Caco-2 (cell line): ENCODE results near the gene ATXN7. TPM values are rescaled to one million over a fixed set of nuclear protein-coding genes. Genes with fewer than 3 reads are reported as not detected.

ENCODE experiments used
- BruUV-seq: library from RNA; stranded (reverse); fragments of 400-500 nt; replicated peaks from 2 replicates; lab custom pipeline; 2021; lab: Mats Ljungman, UMichigan
- CTCF ChIA-PET: fragments of 300-600 bp; sonication (Branson Sonifier 250); formaldehyde crosslinking; loops from one replicate; lab custom pipeline; 2022; ENCODE audit warnings: antibody characterized with exemption; lab: Charles Lee
- POLR2A ChIA-PET: fragments of 300-600 bp; sonication (Branson Sonifier 250); formaldehyde crosslinking; loops from one replicate; lab custom pipeline; 2022; ENCODE audit warnings: antibody characterized with exemption; lab: Charles Lee
- DNase-seq, 2 experiments: peaks; one replicate each; pipeline versions ENCODE4 v3.0.0 to v3.0.0-alpha.2; 2020 to 2022
- H3K27me3 ChIP-seq: replicated peaks from 2 replicates; pipeline ENCODE4 v1.6.0; 2011; ENCODE audit warnings: low read length; ENCODE audit not compliant: control insufficient read depth, insufficient read depth
- H3K36me3 ChIP-seq: 2 replicates; pipeline ENCODE4 v1.5.1; 2011; ENCODE audit warnings: low read length; ENCODE audit not compliant: control insufficient read depth, insufficient read depth
- H3K4me1 ChIP-seq: fragments of 250-450 bp; sonication (Bioruptor Pico); 2 replicates; pipeline ENCODE4 v1.5.1; 2020; ENCODE audit warnings: mild to moderate bottlenecking
- H3K4me3 ChIP-seq: 2 replicates; pipeline ENCODE4 v1.5.1; 2011; ENCODE audit warnings: low read depth, mild to moderate bottlenecking, control low read depth, low read length
- H3K9me3 ChIP-seq: fragments of 250-450 bp; sonication (Bioruptor Pico); 2 replicates; pipeline ENCODE4 v1.5.1; 2020; ENCODE audit warnings: mild to moderate bottlenecking, moderate library complexity
- H3K27ac Mint-ChIP-seq: one replicate; pipeline ENCODE4 v1.8.0; 2022; ENCODE audit warnings: mixed read lengths; ENCODE audit not compliant: unreplicated experiment
- H3K27me3 Mint-ChIP-seq: one replicate; pipeline ENCODE4 v1.8.0; 2022; ENCODE audit warnings: mixed read lengths; ENCODE audit not compliant: insufficient read depth, unreplicated experiment
- H3K36me3 Mint-ChIP-seq: one replicate; pipeline ENCODE4 v1.8.0; 2022; ENCODE audit warnings: mild to moderate bottlenecking, mixed read lengths; ENCODE audit not compliant: insufficient read depth, unreplicated experiment
- H3K4me1 Mint-ChIP-seq: one replicate; pipeline ENCODE4 v1.8.0; 2022; ENCODE audit warnings: low read depth, mixed read lengths; ENCODE audit not compliant: unreplicated experiment
- H3K4me3 Mint-ChIP-seq: one replicate; pipeline ENCODE4 v1.8.0; 2022; ENCODE audit warnings: mild to moderate bottlenecking, moderate library complexity, mixed read lengths; ENCODE audit not compliant: unreplicated experiment
- H3K9me3 Mint-ChIP-seq: one replicate; pipeline ENCODE4 v1.8.0; 2022; ENCODE audit warnings: mixed read lengths; ENCODE audit not compliant: unreplicated experiment
- intact Hi-C: fragments of 100-400 bp; cut with micrococcal nuclease; formaldehyde crosslinking; loops from one replicate; pipeline ENCODE4 v1.10.0; 2022; ENCODE audit not compliant: unreplicated experiment
- total RNA-seq: library from RNA; stranded (reverse); gene quantifications from 2 replicates; pipeline ENCODE4 v1.2.3, GENCODE V29; 2022
- TF ChIP-seq, protein P1 (sequence below), 2 experiments: fragments of 200-600 bp in 1 of 2; IDR thresholded peaks; 1 replicate in 1 of 2; 2 replicates in 1 of 2; pipeline versions ENCODE4 v1.5.1 to v1.8.0; 2011 to 2022; ENCODE audit warnings: antibody characterized with exemption in 1 of 2, control low read depth in 1 of 2, inconsistent platforms in 1 of 2, low read depth in 1 of 2, low read length in 1 of 2, mild to moderate bottlenecking in 1 of 2, moderate library complexity in 1 of 2; ENCODE audit not compliant: insufficient read depth in 1 of 2, severe bottlenecking in 1 of 2, unreplicated experiment in 1 of 2

Gene ATXN7
- total RNA-seq, 1 experiment from 2014 or later: 22.5 TPM

DNA sequence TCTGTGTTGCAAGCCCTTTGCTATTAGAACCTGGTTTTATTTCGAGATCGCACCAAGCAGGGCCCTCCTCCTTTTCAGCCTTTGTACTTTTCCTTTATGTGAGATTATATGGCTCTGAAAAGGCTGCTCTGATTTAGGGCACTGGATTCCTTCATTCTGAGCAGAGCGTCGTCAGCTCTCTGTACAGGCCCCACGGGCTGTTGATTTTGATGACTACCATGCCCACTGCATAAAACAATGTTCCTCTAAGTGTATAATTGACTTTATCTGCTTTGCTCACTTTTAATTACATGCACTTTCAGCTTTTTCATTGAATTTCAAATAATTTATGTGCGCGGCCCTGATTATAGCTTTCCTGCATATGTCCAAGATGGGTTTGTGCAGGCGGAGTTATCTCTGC, 164.0 kb downstream of the ATXN7 start:
- POLR2A ChIA-PET: no interaction called here
- Mint-ChIP-seq H3K9me3 (peaks cover 9% of the 10 kb centered on the region), H3K27me3 (peaks cover 3% of the 10 kb centered on the region), H3K27ac (no peak overlapping the region), H3K4me3 (no peak overlapping the region), H3K4me1 (peaks cover 8% of the 10 kb centered on the region), H3K36me3 (peaks cover 5% of the 10 kb centered on the region)
- Histone ChIP-seq H3K27me3 (no peaks in the 10 kb centered on the region), H3K36me3 (no peaks in the 10 kb centered on the region), H3K4me3 (no peak overlapping the region), H3K4me1 (peaks cover 8% of the 10 kb centered on the region; the same call in 1 of the 2 replicates), H3K9me3 (no peaks in the 10 kb centered on the region)
- BruUV-seq: no TSS peak
- TF ChIP-seq, protein P1, sequence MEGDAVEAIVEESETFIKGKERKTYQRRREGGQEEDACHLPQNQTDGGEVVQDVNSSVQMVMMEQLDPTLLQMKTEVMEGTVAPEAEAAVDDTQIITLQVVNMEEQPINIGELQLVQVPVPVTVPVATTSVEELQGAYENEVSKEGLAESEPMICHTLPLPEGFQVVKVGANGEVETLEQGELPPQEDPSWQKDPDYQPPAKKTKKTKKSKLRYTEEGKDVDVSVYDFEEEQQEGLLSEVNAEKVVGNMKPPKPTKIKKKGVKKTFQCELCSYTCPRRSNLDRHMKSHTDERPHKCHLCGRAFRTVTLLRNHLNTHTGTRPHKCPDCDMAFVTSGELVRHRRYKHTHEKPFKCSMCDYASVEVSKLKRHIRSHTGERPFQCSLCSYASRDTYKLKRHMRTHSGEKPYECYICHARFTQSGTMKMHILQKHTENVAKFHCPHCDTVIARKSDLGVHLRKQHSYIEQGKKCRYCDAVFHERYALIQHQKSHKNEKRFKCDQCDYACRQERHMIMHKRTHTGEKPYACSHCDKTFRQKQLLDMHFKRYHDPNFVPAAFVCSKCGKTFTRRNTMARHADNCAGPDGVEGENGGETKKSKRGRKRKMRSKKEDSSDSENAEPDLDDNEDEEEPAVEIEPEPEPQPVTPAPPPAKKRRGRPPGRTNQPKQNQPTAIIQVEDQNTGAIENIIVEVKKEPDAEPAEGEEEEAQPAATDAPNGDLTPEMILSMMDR (IDR thresholded peaks at IDR 0.05; ENCODE audit: insufficient read depth in 1 of 2, low read depth in 1 of 2, low read length in 1 of 2, severe bottlenecking in 1 of 2, unreplicated experiment in 1 of 2): no peak
- CTCF ChIA-PET: no interaction called here
- DNase-seq: no peak
- intact Hi-C loops: no loop called here

DNA sequence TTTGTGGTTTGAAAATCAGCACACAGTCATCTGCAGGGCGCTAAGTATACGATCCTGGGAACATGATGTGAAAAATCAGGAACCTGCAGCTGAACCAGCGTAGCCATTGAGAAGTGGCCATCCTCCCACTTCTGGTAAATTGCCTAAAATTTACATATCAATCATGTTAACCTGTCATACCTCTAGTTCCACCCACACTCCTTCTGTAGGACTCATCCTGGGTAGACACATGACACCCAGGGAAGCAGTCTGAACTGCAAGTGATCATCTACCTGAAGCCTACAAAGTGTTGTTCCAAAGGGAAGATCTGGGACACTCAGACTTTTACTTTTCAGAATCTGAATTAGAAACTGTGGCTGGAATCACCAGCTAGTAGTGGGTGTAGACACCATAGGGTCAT, 165.1 kb downstream of the ATXN7 start:
- no peak overlapping the region for H3K27ac Mint-ChIP-seq
- H3K36me3 Mint-ChIP-seq: no peaks in the 10 kb centered on the region
- TF ChIP-seq, protein P1 (IDR thresholded peaks at IDR 0.05; ENCODE audit: insufficient read depth in 1 of 2, low read depth in 1 of 2, low read length in 1 of 2, severe bottlenecking in 1 of 2, unreplicated experiment in 1 of 2): no peak
- CTCF ChIA-PET: no interaction called here
- intact Hi-C loops: no loop called here
- peaks cover 10% of the 10 kb centered on the region for H3K9me3 Mint-ChIP-seq
- no peaks in the 10 kb centered on the region for H3K9me3 ChIP-seq
- H3K27me3 Mint-ChIP-seq: peaks cover 3% of the 10 kb centered on the region
- no TSS peak for BruUV-seq
- H3K4me3 ChIP-seq: no peak overlapping the region
- peaks cover 8% of the 10 kb centered on the region for H3K4me1 Mint-ChIP-seq
- POLR2A ChIA-PET: no interaction called here
- no peak for DNase-seq
- no peak overlapping the region for H3K4me3 Mint-ChIP-seq
- no peaks in the 10 kb centered on the region for H3K36me3 ChIP-seq
- no peaks in the 10 kb centered on the region for H3K27me3 ChIP-seq
- H3K4me1 ChIP-seq: peaks cover 6% of the 10 kb centered on the region; the same call in 1 of the 2 replicates

DNA sequence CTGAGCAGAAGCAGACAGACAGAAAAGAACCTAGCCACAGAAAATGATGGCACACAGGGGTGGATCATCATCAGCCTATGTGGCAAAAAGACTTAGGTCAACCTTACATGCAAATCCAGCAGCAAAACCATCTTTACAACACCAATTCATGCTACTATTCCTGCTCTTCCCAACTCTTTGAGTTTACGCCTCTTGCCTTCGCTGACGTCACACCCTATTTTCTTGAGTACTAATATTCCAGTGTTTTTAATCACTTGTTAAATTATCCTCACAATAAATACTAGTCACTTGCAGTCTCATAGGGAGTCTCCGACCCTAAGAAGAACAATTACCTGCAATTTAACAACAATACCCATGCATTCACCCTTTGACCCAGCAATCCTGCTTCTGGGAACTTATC, 165.6 kb downstream of the ATXN7 start:
- BruUV-seq: no TSS peak
- Histone ChIP-seq H3K4me1 (peaks cover 5% of the 10 kb centered on the region; the same call in 1 of the 2 replicates), H3K4me3 (no peak overlapping the region), H3K27me3 (no peaks in the 10 kb centered on the region), H3K36me3 (no peaks in the 10 kb centered on the region), H3K9me3 (no peaks in the 10 kb centered on the region)
- intact Hi-C loops: no loop called here
- TF ChIP-seq, protein P1 (IDR thresholded peaks at IDR 0.05; ENCODE audit: insufficient read depth in 1 of 2, low read depth in 1 of 2, low read length in 1 of 2, severe bottlenecking in 1 of 2, unreplicated experiment in 1 of 2): no peak
- no peak for DNase-seq
- ChIA-PET CTCF (no interaction called here), POLR2A (no interaction called here)
- Mint-ChIP-seq H3K27me3 (peaks cover 3% of the 10 kb centered on the region), H3K27ac (no peak overlapping the region), H3K4me3 (no peak overlapping the region), H3K36me3 (no peaks in the 10 kb centered on the region), H3K4me1 (peaks cover 8% of the 10 kb centered on the region), H3K9me3 (peaks cover 15% of the 10 kb centered on the region)
